Vagina (tissue), 2 donors: ENCODE results near the gene BEND3. TPM values are rescaled to one million over a fixed set of nuclear protein-coding genes. Genes with fewer than 3 reads are reported as not detected.
"Not testable (repeated sequence)": the region's sequence is repeated elsewhere in the genome, so short reads cannot be mapped to it uniquely, and the experiment has no call there.

Source experiments
- DNase-seq, 2 donors: peaks; one replicate each; pipeline ENCODE4 v3.0.0-alpha.2; 2017; ENCODE audit errors: extremely low spot score in 2 of 2
- H3K27ac ChIP-seq: fragments of 200-600 bp; sonication (generic); one replicate; pipeline ENCODE4 v1.5.1; 2019
- H3K27me3 ChIP-seq: fragments of 200-600 bp; sonication (generic); one replicate; pipeline ENCODE4 v1.5.1; 2019
- H3K36me3 ChIP-seq, 2 donors: fragments of 200-600 bp; sonication (generic); one replicate each; pipeline ENCODE4 v1.5.1; 2017 to 2019
- H3K4me1 ChIP-seq: fragments of 200-600 bp; sonication (generic); one replicate; pipeline ENCODE4 v1.5.1; 2019
- H3K4me3 ChIP-seq, 2 donors: fragments of 200-600 bp; sonication (generic); 1 replicate in 1 of 2; 2 replicates in 1 of 2; pipeline ENCODE4 v1.5.1; 2016 to 2019
- H3K9me3 ChIP-seq: fragments of 200-600 bp; sonication (generic); one replicate; pipeline ENCODE4 v1.5.1; 2019
- POLR2A ChIP-seq, 2 donors: fragments of 450-650 bp; IDR thresholded peaks; one replicate each; pipeline ENCODE4 v1.6.1; 2017; ENCODE audit warnings: antibody characterized with exemption in 2 of 2, mild to moderate bottlenecking in 2 of 2, moderate library complexity in 2 of 2
- POLR2AphosphoS5 ChIP-seq, 2 donors: sonication (generic); formaldehyde crosslinking; IDR thresholded peaks; one replicate each; pipeline ENCODE4 v1.9.0; 2017; ENCODE audit warnings: antibody characterized with exemption in 2 of 2, mild to moderate bottlenecking in 2 of 2, low read depth in 1 of 2; ENCODE audit not compliant: insufficient read depth in 1 of 2
- intact Hi-C: fragments of 100-400 bp; cut with DNase I; formaldehyde crosslinking; loops from one replicate; pipeline ENCODE4 v1.15.1; 2023
- total RNA-seq: library from RNA; depleted of rRNA; stranded (reverse); fragments of >200 nt; gene quantifications from one replicate; pipeline ENCODE4 v1.2.3, GENCODE V29; 2016
- TF ChIP-seq, protein P1 (sequence below), 3 experiments: fragments of 450-650 bp in 2 of 3; fragments of 200-600 bp in 1 of 3; sonication (generic) in 1 of 3; IDR thresholded peaks; one replicate each; pipeline ENCODE4 v1.5.1; 2017 to 2019; ENCODE audit warnings: antibody characterized with exemption in 3 of 3, mild to moderate bottlenecking in 2 of 3, moderate library complexity in 2 of 3

The BEND3 gene
- total RNA-seq, 1 donor from 2014 or later: 2.0 TPM

DNA sequence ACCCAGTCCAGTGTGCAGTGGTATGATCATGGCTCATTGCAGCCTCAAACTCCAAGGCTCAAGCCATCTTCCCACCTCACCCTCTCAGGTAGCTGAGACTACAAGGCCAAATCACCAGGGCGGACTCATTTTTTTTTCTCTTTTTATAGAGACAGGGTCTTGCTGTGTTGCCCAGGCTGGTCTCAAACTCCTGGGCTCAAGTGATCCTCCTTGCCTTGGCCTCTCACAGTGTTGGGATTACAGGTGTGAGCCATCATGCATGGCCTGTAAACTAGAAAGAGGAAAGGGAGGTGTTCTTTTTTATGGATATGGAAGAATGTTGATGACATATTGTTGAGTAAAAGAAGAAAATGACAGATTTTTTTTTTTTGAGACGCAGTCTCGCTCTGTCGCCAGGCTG lies 5.1 kb upstream of the BEND3 start:
- Histone ChIP-seq H3K27me3 (no peaks in the 10 kb centered on the region), H3K36me3 (no peaks in the 10 kb centered on the region), H3K9me3 (no peaks in the 10 kb centered on the region), H3K4me3 (no peak overlapping the region), H3K27ac (no peak overlapping the region), H3K4me1 (peaks cover 14% of the 10 kb centered on the region)
- DNase-seq: no peak
- no peak for TF ChIP-seq POLR2A (IDR thresholded peaks at IDR 0.05)
- intact Hi-C loops: no loop called here

DNA sequence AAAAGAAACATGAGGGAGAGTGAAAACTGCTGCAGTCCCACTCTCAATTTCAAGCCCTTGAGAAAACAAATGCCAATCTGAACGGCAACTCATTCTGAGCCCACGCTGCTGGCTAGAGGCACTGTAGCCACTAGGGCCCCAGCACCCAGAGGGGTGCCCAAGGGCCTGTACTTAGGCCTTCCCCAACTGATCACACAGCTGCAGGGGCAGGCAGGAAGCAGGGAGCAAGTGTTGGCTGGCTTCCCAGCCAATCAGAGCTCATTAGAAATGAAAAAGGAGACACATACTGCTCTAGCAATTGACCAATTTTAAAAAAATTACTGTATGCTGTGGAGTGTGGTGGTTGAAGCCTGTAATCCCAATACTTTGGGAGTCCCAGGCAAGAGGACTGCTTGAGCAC lies 3.7 kb upstream of the BEND3 start:
- Histone ChIP-seq H3K4me1 (peaks cover 15% of the 10 kb centered on the region), H3K36me3 (no peaks in the 10 kb centered on the region), H3K4me3 (no peak overlapping the region), H3K27ac (no peak overlapping the region), H3K9me3 (no peaks in the 10 kb centered on the region), H3K27me3 (no peaks in the 10 kb centered on the region)
- DNase-seq: no peak
- intact Hi-C loops: no loop called here
- TF ChIP-seq POLR2A (IDR thresholded peaks at IDR 0.05): no peak
- TF ChIP-seq, protein P1, sequence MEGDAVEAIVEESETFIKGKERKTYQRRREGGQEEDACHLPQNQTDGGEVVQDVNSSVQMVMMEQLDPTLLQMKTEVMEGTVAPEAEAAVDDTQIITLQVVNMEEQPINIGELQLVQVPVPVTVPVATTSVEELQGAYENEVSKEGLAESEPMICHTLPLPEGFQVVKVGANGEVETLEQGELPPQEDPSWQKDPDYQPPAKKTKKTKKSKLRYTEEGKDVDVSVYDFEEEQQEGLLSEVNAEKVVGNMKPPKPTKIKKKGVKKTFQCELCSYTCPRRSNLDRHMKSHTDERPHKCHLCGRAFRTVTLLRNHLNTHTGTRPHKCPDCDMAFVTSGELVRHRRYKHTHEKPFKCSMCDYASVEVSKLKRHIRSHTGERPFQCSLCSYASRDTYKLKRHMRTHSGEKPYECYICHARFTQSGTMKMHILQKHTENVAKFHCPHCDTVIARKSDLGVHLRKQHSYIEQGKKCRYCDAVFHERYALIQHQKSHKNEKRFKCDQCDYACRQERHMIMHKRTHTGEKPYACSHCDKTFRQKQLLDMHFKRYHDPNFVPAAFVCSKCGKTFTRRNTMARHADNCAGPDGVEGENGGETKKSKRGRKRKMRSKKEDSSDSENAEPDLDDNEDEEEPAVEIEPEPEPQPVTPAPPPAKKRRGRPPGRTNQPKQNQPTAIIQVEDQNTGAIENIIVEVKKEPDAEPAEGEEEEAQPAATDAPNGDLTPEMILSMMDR (IDR thresholded peaks at IDR 0.05): no peak
- no peak for TF ChIP-seq POLR2AphosphoS5 (IDR thresholded peaks at IDR 0.05; ENCODE audit: insufficient read depth in 1 of 2, low read depth in 1 of 2)

DNA sequence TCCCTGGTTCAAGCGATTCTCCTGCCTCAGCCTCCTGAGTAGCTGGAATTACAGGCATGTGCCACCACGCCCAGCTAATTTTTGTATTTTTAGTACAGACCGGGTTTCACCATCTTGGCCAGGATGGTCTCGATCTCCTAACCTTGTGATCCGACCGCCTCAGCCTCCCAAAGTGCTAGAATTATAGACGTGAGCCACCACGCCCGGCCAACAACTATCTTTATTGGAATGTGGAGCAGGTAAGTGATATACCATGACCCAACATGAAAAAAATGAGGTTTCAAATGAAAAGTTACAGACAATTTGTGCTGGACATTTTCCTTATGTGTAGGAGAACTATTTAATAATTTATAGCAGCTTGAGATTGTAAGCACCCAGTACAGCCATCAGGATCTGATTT lies 3.2 kb upstream of the BEND3 start:
- DNase-seq, H3K9me3 ChIP-seq, H3K27ac ChIP-seq, H3K4me3 ChIP-seq, H3K27me3 ChIP-seq, H3K36me3 ChIP-seq, intact Hi-C loops: not testable (repeated sequence)
- H3K4me1 ChIP-seq: peaks cover 19% of the 10 kb centered on the region

DNA sequence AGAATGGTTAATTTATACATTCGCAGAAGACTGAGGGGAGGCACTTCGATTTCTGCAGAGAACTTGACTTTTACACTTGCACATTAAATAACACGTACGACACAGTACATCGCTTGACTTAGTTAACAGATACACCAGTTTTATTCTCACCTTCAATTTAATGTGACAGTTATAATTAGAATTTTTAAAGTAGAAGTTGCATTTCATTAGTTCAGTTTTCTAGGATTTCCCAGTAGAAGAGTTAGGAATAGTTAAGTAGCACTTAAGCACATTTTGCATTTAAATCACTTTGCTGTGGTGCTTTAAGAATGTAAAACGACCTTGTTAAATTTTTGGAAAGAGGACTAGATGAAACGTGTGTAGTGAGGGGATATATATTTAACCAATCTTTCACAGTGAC lies 1.6 kb upstream of the BEND3 start:
- Histone ChIP-seq H3K27ac (no peak overlapping the region), H3K4me1 (peaks cover 22% of the 10 kb centered on the region), H3K36me3 (no peaks in the 10 kb centered on the region), H3K27me3 (no peaks in the 10 kb centered on the region), H3K9me3 (no peaks in the 10 kb centered on the region), H3K4me3 (peak overlapping the region in 1 of 2 donors; percentile 67)
- intact Hi-C loops: no loop called here
- TF ChIP-seq POLR2A (IDR thresholded peaks at IDR 0.05) (no peak), POLR2AphosphoS5 (IDR thresholded peaks at IDR 0.05; ENCODE audit: insufficient read depth in 1 of 2, low read depth in 1 of 2) (no peak)
- TF ChIP-seq, protein P1 (IDR thresholded peaks at IDR 0.05): no peak
- no peak for DNase-seq

GRCh38 chr6:107116328-107116892 lies 1.1 kb upstream of the BEND3 start:
- Histone ChIP-seq H3K4me3 (peak overlapping the region; percentile 67 to 95), H3K9me3 (no peaks in the 10 kb centered on the region), H3K36me3 (no peaks in the 10 kb centered on the region), H3K27ac (no peak overlapping the region), H3K27me3 (no peaks in the 10 kb centered on the region), H3K4me1 (peaks cover 22% of the 10 kb centered on the region)
- intact Hi-C loops: no loop called here
- DNase-seq: no peak
- no peak for TF ChIP-seq POLR2AphosphoS5 (IDR thresholded peaks at IDR 0.05; ENCODE audit: insufficient read depth in 1 of 2, low read depth in 1 of 2)

DNA sequence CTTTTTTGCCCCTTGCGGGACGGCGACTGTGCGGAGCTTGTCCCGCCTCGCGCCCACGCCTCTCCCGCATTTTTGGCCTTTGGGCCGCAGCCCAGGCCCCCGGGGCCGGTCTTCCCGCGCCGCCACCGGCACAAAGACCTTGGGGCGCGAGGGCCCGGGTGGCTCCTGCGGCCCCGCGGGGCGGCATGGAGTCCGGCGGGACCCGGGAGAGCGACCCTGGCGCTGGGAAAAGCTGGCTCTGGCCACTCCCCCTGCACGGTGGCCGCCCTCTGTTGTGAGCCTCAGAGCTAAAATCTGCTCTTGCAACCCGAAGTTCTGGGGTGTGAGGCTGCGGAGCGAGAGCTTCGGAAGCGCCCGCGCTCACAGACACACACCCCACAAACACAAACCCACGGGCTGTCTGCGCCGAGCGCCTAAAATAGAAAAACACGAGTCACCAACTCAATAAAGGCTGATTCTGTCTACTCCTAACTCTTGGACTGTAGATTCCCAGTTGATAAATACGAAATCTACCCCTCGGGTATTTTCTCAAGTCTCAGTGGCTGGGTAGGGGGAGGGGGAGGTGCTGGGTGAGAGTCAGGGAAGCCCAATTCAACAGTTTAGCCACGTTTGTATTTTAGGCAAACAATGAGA lies 496 bp upstream of the BEND3 start:
- H3K36me3 ChIP-seq: no peaks in the 10 kb centered on the region
- H3K9me3 ChIP-seq: no peaks in the 10 kb centered on the region
- TF ChIP-seq POLR2AphosphoS5 (IDR thresholded peaks at IDR 0.05; ENCODE audit: insufficient read depth in 1 of 2, low read depth in 1 of 2) (no peak), POLR2A (IDR thresholded peaks at IDR 0.05) (no peak)
- TF ChIP-seq, protein P1 (IDR thresholded peaks at IDR 0.05): no peak
- DNase-seq: no peak
- peak overlapping the region; percentile 67 to 95 for H3K4me3 ChIP-seq
- peaks cover 22% of the 10 kb centered on the region for H3K4me1 ChIP-seq
- H3K27ac ChIP-seq: peak overlapping the region; percentile 33
- H3K27me3 ChIP-seq: no peaks in the 10 kb centered on the region
- intact Hi-C loops: no loop called here
